ENCODE results near the gene SLC14A1. TPM values are rescaled to one million over a fixed set of nuclear protein-coding genes. Genes with fewer than 3 reads are reported as not detected.

Gene SLC14A1
- polyA plus RNA-seq, 1 experiment = 80.5 TPM

GRCh38 chr18:45749918-45750689, 26.1 kb downstream of the SLC14A1 start:
- H3K9me3 ChIP-seq (ENCODE audit: control insufficient read depth, insufficient read depth, low read length) = no peaks in the 10 kb centered on the region
- no peaks in the 10 kb centered on the region for H3K27me3 ChIP-seq (ENCODE audit: control insufficient read depth, insufficient read depth, low read length)
- H3K4me3 ChIP-seq (ENCODE audit: low read depth, low read length) = no peak overlapping the region
- no peak for DNase-seq (ENCODE audit: low read depth, low spot score)
- no peak for TF ChIP-seq CTCF (IDR thresholded peaks at IDR 0.05; ENCODE audit: low read depth, low read length)
- H3K27ac ChIP-seq (ENCODE audit: low read depth, low read length) = peak overlapping the region; percentile 3
- ChIA-PET CTCF (interaction anchor here (1.1 to 1.5 kb wide), 2 partner anchors 128 to 130 kb away, joined by 3 to 6 read pairs; no protein-coding TSS in a partner anchor), POLR2A (no interaction called here)

GRCh38 chr18:45751766-45752165, 27.8 kb downstream of the SLC14A1 start:
- Histone ChIP-seq H3K27me3 (ENCODE audit: control insufficient read depth, insufficient read depth, low read length) (no peaks in the 10 kb centered on the region), H3K27ac (ENCODE audit: low read depth, low read length) (no peak overlapping the region), H3K4me3 (ENCODE audit: low read depth, low read length) (no peak overlapping the region), H3K9me3 (ENCODE audit: control insufficient read depth, insufficient read depth, low read length) (no peaks in the 10 kb centered on the region)
- ChIA-PET POLR2A (no interaction called here), CTCF (interaction anchor here (0.6 to 0.8 kb wide), 3 partner anchors 22 to 804 kb away, joined by 3 to 6 read pairs (median 4); no protein-coding TSS in a partner anchor)
- no peak for TF ChIP-seq CTCF (IDR thresholded peaks at IDR 0.05; ENCODE audit: low read depth, low read length)
- DNase-seq (ENCODE audit: low read depth, low spot score) = no peak

- Histone ChIP-seq H3K4me3 (ENCODE audit: low read depth, low read length) (no peak overlapping the region), H3K27ac (ENCODE audit: low read depth, low read length) (no peak overlapping the region), H3K9me3 (ENCODE audit: control insufficient read depth, insufficient read depth, low read length) (no peaks in the 10 kb centered on the region), H3K27me3 (ENCODE audit: control insufficient read depth, insufficient read depth, low read length) (no peaks in the 10 kb centered on the region)
- ChIA-PET POLR2A (no interaction called here), CTCF (no interaction called here)
- no peak for TF ChIP-seq CTCF (IDR thresholded peaks at IDR 0.05; ENCODE audit: low read depth, low read length)
- DNase-seq (ENCODE audit: low read depth, low spot score) = no peak
These were observed 28.7 kb downstream of the SLC14A1 start for GRCh38 chr18:45752681-45753080.

- ChIA-PET CTCF (no interaction called here), POLR2A (no interaction called here)
- Histone ChIP-seq H3K27ac (ENCODE audit: low read depth, low read length) (no peak overlapping the region), H3K9me3 (ENCODE audit: control insufficient read depth, insufficient read depth, low read length) (no peaks in the 10 kb centered on the region), H3K4me3 (ENCODE audit: low read depth, low read length) (no peak overlapping the region), H3K27me3 (ENCODE audit: control insufficient read depth, insufficient read depth, low read length) (no peaks in the 10 kb centered on the region)
- DNase-seq (ENCODE audit: low read depth, low spot score) = no peak
- no peak for TF ChIP-seq CTCF (IDR thresholded peaks at IDR 0.05; ENCODE audit: low read depth, low read length)
These were observed 29.3 kb downstream of the SLC14A1 start for GRCh38 chr18:45753286-45753685.

- CTCF ChIA-PET = no interaction called here
- no peaks in the 10 kb centered on the region for H3K27me3 ChIP-seq (ENCODE audit: control insufficient read depth, insufficient read depth, low read length)
- H3K27ac ChIP-seq (ENCODE audit: low read depth, low read length) = no peak overlapping the region
- H3K9me3 ChIP-seq (ENCODE audit: control insufficient read depth, insufficient read depth, low read length) = no peaks in the 10 kb centered on the region
- POLR2A ChIA-PET = no interaction called here
- no peak overlapping the region for H3K4me3 ChIP-seq (ENCODE audit: low read depth, low read length)
- DNase-seq (ENCODE audit: low read depth, low spot score) = no peak
- TF ChIP-seq CTCF (IDR thresholded peaks at IDR 0.05; ENCODE audit: low read depth, low read length) = no peak
These were observed 32.0 kb downstream of the SLC14A1 start for GRCh38 chr18:45755934-45756333.
